ENCODE results near the gene HOATZ.

DNA sequence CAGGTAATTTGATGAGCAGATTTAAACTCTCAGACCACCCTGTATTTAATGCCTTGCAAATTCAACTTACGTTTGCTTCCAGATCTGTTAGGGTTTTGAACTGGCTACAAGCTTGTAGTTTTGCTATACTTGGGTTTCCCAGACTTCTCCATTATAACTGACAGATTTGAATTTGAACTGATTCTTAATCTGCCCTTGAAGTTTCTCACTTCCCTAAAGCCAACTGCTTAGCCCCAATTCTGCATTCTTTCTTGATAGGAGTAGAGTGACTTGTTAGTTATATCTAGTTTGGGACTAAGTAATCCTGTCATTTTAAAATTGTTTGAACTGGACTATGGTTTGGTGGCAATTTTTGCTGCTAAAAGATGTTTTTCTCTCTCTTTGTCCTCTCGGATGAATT lies 35.7 kb downstream of the HOATZ start:
- TF ChIP-seq, protein P1, sequence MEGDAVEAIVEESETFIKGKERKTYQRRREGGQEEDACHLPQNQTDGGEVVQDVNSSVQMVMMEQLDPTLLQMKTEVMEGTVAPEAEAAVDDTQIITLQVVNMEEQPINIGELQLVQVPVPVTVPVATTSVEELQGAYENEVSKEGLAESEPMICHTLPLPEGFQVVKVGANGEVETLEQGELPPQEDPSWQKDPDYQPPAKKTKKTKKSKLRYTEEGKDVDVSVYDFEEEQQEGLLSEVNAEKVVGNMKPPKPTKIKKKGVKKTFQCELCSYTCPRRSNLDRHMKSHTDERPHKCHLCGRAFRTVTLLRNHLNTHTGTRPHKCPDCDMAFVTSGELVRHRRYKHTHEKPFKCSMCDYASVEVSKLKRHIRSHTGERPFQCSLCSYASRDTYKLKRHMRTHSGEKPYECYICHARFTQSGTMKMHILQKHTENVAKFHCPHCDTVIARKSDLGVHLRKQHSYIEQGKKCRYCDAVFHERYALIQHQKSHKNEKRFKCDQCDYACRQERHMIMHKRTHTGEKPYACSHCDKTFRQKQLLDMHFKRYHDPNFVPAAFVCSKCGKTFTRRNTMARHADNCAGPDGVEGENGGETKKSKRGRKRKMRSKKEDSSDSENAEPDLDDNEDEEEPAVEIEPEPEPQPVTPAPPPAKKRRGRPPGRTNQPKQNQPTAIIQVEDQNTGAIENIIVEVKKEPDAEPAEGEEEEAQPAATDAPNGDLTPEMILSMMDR (IDR thresholded peaks at IDR 0.05), result no peak
- no peak for TF ChIP-seq POLR2A (IDR thresholded peaks at IDR 0.05)
- no peak for TF ChIP-seq POLR2AphosphoS5 (IDR thresholded peaks at IDR 0.05)
- TF ChIP-seq EP300 (IDR thresholded peaks at IDR 0.05), result no peak

Measured in gastroesophageal sphincter (tissue), 3 donors.